NCI-H2196 (cell line): ENCODE results near the gene SATB2.
A peak's percentile ranks its signal among the peaks of the same experiment; 100 is the strongest.

Experiments used
- DNase-seq: peaks from one replicate; lab custom pipeline; 2025; ENCODE audit not compliant: unreplicated experiment; lab: John Stamatoyannopoulos, UW

The SATB2 gene

DNA sequence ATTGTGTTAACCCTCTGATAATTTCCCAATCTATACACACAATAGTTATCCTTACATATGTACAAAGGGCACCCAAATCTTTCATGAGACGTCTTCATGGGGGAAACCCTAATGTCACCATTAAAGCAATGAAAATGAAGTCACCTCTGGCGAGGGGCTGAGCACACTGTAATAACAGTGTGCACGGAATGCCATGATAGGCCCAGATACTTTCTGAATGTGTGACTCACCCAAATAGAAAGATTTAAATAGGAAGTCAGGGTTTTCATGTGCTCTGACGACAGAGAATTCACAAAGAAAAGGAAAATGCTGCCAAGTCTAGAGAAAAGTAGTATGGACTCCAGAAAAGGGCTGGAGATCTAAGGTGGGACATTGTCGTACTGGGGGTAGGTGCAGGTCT is 128.3 kb downstream of the SATB2 start:
- no peak for DNase-seq

DNA sequence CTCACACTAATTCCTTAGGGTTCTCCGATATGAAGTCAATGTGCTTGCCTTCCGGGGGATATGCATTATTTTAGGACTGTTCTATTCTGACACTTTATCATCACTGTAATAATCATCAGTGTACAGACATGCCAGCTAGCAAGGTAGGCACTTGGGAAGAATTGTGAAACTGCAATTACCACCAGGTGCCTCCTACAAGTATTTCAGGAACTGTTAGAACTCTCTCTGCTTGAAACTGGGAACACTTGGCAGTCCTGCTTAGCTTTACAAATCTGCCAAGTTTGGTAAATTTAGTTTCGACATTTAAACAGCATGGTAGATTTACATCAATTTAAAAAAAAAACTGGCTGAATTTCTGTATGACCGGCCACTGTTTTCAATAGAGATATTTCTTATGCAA is 128.7 kb downstream of the SATB2 start:
- no peak for DNase-seq

DNA sequence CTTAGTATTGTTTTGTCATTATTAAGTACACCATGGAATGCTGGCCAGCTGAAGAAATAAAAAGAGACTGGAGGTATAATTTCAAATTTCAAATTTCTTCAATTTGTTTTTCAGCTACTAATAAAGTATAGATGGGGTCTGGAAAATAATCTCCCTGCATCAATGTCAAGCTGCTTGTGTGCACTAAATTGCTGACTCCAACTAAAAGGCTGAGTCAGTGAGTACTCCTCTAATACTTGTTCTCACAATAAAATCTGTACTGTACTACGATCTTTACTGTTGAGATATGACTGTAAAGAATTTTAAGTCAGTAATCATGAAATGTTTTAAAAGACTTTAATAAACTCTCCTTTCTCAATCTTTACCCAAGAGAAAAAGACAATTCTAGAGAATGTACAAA is 131.9 kb downstream of the SATB2 start:
- no peak for DNase-seq

DNA sequence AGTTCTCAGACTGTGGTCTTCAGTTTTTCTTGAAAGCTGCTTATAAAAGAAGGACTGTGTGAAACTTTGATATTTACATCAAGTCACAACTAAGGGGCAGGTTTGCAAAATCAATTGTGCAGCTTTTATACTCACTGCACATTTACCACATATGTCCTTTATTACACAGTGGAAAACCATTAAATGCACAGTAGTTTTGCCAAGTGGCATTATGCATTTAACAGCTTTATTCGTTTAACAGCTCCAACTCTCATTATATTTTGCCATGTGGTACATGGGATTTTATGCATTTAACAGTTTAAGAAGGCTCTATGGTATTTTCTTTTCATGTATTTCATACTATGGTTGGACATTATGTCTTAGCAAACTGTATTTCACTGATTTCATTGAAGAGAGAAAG is 135.6 kb downstream of the SATB2 start:
- no peak for DNase-seq

DNA sequence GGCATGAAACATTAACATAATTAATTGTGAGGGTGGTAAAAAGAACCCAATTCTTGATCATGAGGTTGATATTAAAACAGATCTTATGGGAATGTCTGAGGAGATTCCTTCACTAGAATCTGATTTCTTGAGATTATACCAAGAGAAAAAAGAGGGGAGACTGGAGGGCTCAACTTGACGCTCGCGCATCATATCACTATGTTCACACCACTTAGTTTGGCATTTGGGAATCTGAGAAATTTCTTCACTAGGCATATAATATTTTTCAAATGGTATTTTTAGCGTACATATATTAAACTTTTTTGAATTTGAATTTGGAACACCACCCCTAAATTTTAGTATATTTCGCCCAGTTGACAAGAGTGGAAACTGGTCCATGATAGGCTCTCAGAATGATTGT is 140.1 kb downstream of the SATB2 start:
- no peak for DNase-seq

DNA sequence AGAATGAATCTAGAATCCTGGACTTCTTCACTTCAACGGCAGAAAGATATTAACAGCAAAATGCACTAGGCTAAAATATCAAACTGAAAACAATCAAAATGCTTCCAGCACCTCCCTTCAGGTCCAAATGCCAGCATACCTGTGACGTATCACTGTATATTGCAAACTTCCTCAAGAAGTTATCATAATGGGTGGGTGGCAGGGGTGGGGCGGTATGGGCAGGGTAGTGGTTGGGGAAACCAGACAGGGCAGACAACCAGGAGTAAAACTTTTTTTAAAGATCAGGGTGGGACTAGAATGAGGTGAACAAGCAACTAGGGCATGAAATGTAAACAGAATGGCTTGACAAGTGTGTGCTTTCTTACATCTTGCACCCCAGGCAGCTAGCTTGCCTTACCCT is 140.9 kb downstream of the SATB2 start:
- no peak for DNase-seq

DNA sequence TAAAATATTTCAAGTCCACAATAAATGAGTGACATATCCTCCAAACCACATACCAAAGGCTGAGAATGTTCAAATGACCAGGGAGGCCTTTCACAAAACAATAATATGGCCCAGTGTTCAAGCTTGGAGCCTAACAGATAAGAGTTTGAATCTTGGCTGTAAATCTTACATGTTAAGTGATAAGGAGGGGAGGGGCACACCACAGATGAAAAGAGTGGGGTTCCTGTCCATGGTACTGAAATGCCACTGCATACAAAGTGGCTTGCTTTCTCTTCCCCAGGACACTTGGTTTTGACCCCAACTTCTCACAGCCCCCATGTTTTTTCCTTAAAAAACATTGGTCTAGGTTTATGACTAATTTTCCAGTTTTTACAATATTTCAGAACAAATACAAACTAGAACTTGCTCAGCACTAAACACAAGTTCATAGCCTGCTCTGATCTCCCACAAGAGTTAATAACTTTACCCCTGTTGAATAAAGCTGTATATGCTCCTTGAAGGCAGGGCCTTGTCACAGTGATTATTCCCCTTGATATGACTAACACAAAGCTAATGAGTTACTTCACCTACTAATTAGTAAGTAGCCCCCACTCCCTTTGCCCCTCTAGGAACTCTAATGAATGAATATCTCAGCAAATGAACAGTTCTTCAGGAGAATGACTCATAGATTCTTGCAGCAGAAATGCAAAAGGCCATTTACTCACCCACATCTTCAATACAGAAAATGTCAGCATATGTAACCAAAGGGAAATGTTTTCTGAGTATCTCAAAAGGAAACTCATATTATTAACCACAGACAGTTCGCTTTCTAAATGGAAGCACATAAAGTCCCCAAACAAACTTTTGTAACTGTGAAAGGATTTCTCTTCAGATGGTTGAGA is 142.2 kb downstream of the SATB2 start:
- DNase-seq, result no peak

DNA sequence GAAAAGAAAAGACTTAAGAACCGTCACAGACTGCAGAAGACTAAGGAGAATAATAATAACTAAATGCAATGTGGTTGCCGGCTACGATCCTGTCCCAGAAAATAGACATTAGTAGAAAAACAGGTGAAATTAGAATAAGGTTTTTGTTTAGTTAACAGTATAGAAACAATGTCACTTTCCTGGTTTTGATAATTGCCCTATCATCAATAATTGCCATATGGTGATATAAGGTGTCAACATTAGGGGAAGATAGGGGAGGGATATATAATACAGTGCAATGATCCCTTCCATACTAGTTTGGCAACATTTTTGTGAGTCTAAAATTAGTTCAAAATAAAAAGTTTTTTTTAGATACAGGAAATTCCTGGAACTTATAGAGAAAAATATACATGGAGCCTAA is 144.8 kb downstream of the SATB2 start:
- DNase-seq, result no peak

DNA sequence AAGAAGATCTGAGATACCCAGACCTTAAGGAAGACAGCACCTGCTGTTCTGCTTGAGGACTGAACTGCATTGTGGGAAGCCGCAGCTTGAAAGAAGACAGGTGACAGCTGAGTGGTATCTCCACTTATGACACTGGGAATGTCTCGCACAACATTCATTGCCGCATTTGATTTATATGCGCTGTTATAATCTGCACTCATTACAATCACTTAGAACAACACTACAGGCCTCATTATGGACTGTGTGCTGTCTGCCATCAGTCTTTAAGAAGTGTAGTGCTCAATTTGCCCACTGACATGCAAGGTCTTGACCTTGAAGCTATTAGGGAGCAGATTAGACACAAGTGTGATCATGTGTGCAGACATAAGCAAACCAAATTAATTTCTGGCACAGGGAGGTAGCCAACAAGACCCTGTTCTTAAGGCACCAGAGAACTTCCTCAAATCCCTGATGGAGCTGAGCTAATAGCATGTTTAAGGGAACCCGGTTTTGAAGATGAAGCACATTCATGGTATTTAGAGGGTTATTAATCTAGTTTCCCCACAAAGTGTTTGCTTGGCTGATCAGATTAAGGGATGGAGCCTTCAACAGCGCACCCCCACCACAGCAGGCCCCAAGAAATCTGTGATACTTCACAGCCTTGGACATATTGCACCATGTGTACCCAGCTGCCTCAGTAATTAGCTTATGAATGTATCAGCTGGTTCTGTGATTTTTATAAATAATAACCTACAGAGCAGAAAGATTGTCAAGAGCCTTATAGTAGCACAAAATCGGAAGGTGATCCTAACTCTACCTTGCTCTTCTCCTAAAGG is 146.8 kb downstream of the SATB2 start:
- DNase-seq, result no peak

DNA sequence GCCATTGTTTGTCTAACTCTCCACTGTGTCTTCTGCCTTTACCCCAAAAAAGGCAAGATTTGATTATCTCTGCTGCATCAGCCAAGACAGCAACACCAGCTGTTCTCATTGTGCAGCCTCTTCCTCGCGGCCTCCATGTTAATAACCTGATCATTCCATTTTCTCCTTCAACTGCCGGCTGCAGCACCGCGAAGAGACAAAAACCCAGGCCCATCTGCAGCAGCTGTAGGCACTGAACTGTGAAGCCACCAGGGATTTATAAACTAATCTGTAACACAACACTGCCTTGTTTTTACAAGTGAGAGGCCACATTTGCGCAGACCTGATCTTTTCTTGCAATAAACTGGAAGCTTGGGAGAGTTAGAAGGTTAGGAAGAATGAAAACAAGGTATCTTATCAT is 147.8 kb downstream of the SATB2 start:
- DNase-seq, result peak; percentile 3

DNA sequence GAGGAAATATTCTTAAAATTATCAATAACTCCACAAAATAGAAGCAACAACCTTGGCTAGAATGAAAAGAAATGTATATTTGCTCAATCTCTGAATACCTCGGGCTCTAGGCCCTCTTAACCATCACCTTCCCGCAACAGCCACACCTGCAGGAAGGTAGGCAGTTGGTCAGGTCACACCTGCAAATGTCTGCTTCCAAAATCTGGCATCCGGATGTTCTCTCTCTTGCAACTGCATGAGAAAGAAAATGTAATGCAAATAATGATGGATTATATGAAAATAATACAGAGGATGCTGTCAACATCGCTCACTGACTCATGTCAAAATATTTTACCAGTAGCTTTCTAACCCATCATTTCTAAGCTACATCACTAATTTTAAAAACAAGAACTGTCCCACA is 148.3 kb downstream of the SATB2 start:
- no peak for DNase-seq

DNA sequence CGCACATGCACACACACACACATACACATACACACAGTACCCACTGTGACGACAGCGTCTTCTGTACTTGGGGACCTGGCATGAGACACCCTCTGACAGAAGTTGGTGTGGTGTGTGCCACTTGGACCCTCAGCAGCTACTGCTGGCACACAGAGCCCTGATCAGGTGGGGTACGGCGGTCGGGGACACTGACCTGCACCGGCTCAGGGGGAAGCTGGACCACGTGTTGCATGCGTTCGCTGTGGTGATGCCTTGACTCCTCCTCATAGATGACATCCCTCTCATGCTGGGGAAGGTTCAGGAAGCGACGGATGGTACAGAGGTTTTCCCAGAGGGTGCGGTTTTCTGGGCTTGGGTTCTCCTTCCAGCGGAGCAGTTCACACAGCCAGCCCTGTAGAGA is 149.2 kb downstream of the SATB2 start:
- no peak for DNase-seq

DNA sequence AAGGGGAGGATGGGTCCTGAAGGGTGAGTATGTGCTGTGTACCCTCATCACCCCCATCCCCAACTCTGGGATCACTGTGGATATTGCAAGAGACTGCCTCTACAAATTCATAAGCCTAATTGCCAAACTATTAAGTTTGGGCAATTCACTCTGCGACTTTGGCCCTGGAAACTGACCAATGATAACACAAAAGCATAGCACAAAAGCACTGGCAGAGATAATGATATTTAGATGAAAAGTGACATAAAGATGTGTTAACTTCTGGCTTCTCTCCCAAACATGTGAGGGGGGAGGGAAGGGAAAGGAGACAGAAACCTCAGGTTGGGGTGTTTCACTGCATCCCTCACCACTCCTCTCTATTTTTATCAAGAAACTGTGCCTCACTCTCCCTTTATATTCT is 150.3 kb downstream of the SATB2 start:
- no peak for DNase-seq

DNA sequence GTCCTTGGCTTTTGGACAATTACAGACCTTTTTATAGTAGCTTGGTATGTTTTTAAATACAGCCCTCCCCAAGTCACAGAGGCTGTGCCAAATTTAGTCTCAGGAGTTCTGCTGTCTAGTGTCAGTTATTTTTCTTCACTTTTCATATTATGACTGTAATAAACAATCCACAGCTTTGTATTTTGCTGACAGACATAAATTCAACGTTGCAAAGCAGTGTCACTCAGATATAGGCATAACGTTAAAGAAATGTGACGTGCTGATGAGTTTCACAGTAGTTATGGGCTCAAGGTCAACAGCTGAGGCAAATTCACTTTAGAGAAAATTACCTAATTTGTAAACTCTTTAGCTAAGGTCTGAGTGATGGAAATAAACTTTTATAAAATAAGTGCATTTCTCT is 151.6 kb downstream of the SATB2 start:
- no peak for DNase-seq

DNA sequence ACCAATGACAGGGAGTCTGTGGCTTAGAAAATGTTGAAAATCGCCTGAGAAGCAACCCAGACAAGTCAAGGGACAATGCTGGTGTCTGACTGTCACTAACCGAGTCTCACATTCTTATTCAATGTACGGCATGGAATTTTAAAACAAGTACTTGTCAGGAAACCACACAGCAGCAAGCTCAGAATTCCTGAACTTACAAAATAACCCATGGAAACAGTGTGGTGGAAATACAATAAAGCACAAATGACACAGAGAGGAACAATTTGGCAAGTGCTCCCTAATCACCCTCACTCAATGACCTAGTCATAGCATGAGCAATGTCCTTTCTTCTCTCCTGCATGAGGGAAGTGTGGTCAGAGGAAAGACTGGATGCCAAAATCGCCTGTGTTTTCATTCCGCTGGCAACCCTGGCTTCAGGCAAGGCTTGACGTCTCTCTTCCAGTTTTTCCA is 154.0 kb downstream of the SATB2 start:
- DNase-seq, result no peak

DNA sequence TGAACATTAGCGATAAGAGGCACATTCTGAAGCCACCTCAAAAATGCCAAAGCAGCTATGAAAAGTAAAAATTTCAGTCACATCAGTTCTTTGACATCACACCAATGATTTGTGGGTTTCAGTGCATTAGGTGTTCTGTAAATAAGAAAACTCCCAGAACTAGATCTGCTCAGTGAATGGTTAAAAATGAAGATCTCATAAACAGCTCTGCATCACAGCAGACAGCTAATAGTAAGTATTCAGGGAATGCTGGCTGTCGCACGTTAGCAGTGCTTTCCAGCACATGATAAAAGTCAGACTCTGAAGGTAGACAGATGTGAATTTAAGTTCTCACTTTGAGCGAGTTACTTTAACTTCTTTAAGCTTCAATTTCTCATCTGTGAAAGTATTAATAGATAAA is 154.9 kb downstream of the SATB2 start:
- DNase-seq, result no peak

DNA sequence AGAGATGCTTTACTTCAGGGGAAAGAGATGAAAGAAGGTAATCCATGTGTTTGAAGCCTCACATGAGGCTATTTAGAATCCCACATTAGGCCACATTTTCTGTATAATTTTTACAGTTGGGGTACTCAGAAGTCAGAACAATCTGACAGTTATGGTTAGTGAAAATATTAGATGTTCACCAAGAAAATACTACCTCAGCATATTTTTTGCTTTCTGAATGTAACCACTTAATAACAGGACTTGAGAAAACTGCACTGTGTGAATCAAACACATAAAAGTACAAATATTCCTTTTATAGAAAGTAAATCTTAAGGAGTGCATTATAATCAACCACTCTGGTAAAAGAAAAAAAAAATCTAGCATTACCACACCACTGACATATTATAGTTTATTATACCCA is 169.3 kb downstream of the SATB2 start:
- no peak for DNase-seq

DNA sequence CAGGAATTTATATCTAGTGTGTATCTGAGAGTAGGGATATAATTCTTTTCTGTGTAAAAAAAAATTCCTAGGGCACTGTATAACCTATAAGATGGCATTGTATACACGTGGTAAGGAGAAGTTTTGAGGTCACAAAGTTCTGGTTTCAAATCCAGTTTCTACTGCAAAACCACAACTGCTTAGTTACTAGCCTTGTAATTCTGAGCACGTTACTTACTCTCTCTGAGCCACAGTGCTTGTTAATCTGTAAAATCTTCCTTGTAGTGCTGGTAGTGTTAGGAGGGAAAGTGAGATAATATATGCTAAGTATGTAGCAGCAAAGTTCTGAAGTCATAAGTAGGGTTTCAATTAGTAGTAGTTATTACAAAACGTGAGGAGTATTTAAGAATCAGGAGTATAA is 175.4 kb downstream of the SATB2 start:
- DNase-seq, result no peak

DNA sequence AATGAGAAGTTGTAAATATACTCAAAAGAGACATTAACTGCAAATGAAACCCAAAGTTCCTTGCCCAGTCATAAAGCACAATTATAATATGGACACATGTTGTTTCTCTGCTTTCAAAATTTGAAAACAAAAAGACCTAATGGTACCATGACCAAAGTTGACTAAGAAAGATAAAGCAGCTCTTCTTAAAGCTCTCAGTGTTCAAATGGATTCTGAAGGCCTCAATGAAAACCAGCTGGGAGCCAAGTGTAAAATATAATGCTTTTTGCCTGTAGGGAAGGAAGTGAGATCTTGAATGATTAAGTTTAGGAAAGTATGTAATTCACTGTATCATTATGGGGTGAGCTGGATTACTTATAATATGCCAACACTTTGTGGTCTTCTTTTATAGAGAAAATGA is 178.6 kb downstream of the SATB2 start:
- DNase-seq, result no peak

DNA sequence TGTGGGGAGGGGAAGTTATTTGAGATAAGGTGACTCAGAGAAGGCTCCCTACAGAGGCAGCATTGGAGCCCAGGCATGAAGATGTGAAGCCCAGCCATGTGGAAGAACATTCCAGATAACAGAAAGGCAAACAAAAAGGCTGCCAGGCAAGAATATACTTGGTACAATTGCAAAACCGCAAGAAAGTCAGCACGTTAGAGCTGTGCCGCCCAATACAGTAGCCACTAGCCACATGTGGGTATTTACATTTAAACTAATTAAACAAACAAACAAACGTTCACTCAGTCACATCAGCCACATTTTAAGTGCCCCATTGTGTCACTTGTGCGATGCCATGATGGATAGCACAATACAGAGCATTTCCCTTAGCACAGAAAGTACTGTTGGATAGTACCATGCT is 179.6 kb downstream of the SATB2 start:
- DNase-seq, result no peak

DNA sequence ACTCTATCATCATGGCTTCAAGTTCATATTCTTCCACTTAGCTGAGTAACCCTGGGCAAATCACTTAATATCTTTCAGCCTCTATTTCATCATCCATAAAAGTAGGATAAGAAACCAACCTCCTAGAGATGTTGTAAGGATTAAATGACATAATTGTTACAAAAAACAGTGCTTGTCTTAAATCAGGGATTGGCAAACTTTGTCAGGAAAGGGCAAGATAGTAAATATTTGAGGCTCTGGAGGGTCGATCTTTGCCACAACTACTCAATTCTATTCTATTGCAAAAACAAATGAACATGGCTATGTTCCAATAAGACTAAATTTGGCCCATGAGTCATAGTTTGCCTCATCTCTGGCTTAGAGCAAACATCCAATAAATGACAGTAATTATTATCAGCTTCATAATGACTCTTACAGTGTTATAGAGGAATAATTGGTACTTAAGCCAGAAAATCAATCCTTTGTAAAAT is 184.7 kb downstream of the SATB2 start:
- DNase-seq, result no peak

DNA sequence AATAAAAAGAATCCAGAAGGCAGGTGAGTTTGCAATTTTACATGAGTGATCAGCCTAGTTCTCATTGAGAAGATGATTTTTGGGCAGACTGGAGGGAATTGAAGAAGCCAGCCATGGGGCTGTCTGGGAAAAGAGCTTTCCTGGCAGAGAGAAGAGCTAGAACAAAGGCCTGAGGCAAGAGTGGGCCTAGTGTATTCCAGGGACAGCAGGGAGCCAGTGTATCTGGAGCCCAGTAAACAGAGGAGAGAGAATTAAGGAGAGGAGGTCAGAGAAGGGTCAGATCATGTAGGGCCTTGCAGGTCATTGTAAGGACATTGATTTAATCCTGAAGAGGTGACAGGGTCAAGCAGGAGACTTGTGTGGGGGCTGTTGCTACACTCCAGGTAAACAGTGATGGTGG is 195.8 kb downstream of the SATB2 start:
- no peak for DNase-seq
